SW480 (cell line): ENCODE measurements around the gene AP2B1.
A peak's percentile ranks its signal among the peaks of the same experiment; 100 is the strongest.
"Not testable (repeated sequence)": the region's sequence is repeated elsewhere in the genome, so short reads cannot be mapped to it uniquely, and the experiment has no call there.

Experiments used
- DNase-seq: peaks from one replicate; pipeline ENCODE4 v3.0.0-alpha.2; 2016; ENCODE audit warnings: low spot score

Gene AP2B1

GRCh38 chr17:35700150-35700549 lies 113.0 kb downstream of the AP2B1 start:
- no peak for DNase-seq

- DNase-seq: no peak
Measured at GRCh38 chr17:35701491-35701890, 114.4 kb downstream of the AP2B1 start.

GRCh38 chr17:35703308-35703707 lies 116.2 kb downstream of the AP2B1 start:
- DNase-seq: not testable (repeated sequence)

- DNase-seq: no peak
Measured at GRCh38 chr17:35705230-35705629, 118.1 kb downstream of the AP2B1 start.

- no peak for DNase-seq
Measured at GRCh38 chr17:35705705-35706104, 118.6 kb downstream of the AP2B1 start.

GRCh38 chr17:35708149-35708548 lies 121.0 kb downstream of the AP2B1 start:
- no peak for DNase-seq

GRCh38 chr17:35708951-35709350 lies 121.8 kb downstream of the AP2B1 start:
- DNase-seq: no peak

- no peak for DNase-seq
Measured at GRCh38 chr17:35709874-35710273, 122.8 kb downstream of the AP2B1 start.

GRCh38 chr17:35710950-35711349 lies 123.8 kb downstream of the AP2B1 start:
- no peak for DNase-seq

- peak; percentile 46 for DNase-seq
Measured at GRCh38 chr17:35713069-35713728, 126.1 kb downstream of the AP2B1 start.

GRCh38 chr17:35714988-35715387 lies 127.9 kb downstream of the AP2B1 start:
- DNase-seq: no peak

- no peak for DNase-seq
Measured at GRCh38 chr17:35715416-35715815, 128.3 kb downstream of the AP2B1 start.

GRCh38 chr17:35716173-35716572 lies 129.1 kb downstream of the AP2B1 start:
- DNase-seq: no peak

GRCh38 chr17:35716897-35717465 lies 129.9 kb downstream of the AP2B1 start:
- DNase-seq: no peak

- DNase-seq: no peak
Measured at GRCh38 chr17:35717475-35717874, 130.4 kb downstream of the AP2B1 start.

- DNase-seq: no peak
Measured at GRCh38 chr17:35723735-35724134, 136.6 kb downstream of the AP2B1 start.

- no peak for DNase-seq
Measured at GRCh38 chr17:35725058-35725457, 137.9 kb downstream of the AP2B1 start.

GRCh38 chr17:35725802-35726126 lies 138.6 kb downstream of the AP2B1 start:
- no peak for DNase-seq

GRCh38 chr17:35726127-35726952 lies 139.2 kb downstream of the AP2B1 start:
- no peak for DNase-seq

- no peak for DNase-seq
Measured at GRCh38 chr17:35726953-35727460, 139.9 kb downstream of the AP2B1 start.

- DNase-seq: no peak
Measured at GRCh38 chr17:35727635-35728034, 140.5 kb downstream of the AP2B1 start.

GRCh38 chr17:35728551-35728950 lies 141.4 kb downstream of the AP2B1 start:
- DNase-seq: no peak

- no peak for DNase-seq
Measured at GRCh38 chr17:35729405-35729833, 142.3 kb downstream of the AP2B1 start.
